Cardiac fibroblast (primary cell): ENCODE results near the gene PGLYRP2.

ENCODE experiments used
- DNase-seq, 2 donors: peaks; one replicate each; pipeline versions ENCODE4 v3.0.0 to v3.0.0-alpha.2; 2010; ENCODE audit warnings: low read depth in 2 of 2
- H3K4me3 ChIP-seq, 2 donors: replicated peaks in 1 of 2; 1 replicate in 1 of 2; 2 replicates in 1 of 2; pipeline ENCODE4 v1.5.1; 2011; ENCODE audit warnings: low read depth in 2 of 2, low read length in 2 of 2, mild to moderate bottlenecking in 2 of 2, moderate library complexity in 1 of 2
- CTCF ChIP-seq: IDR thresholded peaks from one replicate; pipeline ENCODE4 v1.5.1; 2011; ENCODE audit warnings: low read depth, mild to moderate bottlenecking, low read length, inconsistent platforms

PGLYRP2 gene

GRCh38 chr19:15479391-15480345, at the start of gene PGLYRP2:
PGLYRP2 (minus strand) TSS chr19:15479501; CDS start chr19:15479371, 130 bp downstream.
- no peak within 1 kb of the TSS for H3K4me3 ChIP-seq
- DNase-seq: peak in 1 of 2 donors; percentile 29
- no peak for TF ChIP-seq CTCF

GRCh38 chr19:15527705-15528104, 48.4 kb upstream of the PGLYRP2 start:
- no peak for TF ChIP-seq CTCF
- DNase-seq: no peak
- H3K4me3 ChIP-seq: no peak overlapping the region

- no peak for DNase-seq
- TF ChIP-seq CTCF: no peak
- H3K4me3 ChIP-seq: no peak overlapping the region
These were observed 47.1 kb upstream of the PGLYRP2 start for GRCh38 chr19:15526408-15526807.

- no peak for TF ChIP-seq CTCF
- no peak for DNase-seq
- H3K4me3 ChIP-seq: no peak overlapping the region
These were observed 46.0 kb upstream of the PGLYRP2 start for GRCh38 chr19:15525291-15525690.

- TF ChIP-seq CTCF: no peak
- no peak overlapping the region for H3K4me3 ChIP-seq
- DNase-seq: no peak
These were observed 45.5 kb upstream of the PGLYRP2 start for GRCh38 chr19:15524781-15525180.

- no peak for TF ChIP-seq CTCF
- no peak for DNase-seq
- no peak overlapping the region for H3K4me3 ChIP-seq
These were observed 40.2 kb upstream of the PGLYRP2 start for GRCh38 chr19:15519433-15519976.
